ENCODE measurements around the gene PARD3.
"Not testable (repeated sequence)": the region's sequence is repeated elsewhere in the genome, so short reads cannot be mapped to it uniquely, and the experiment has no call there.

Gene PARD3

GRCh38 chr10:34798654-34799053 is 16.4 kb downstream of the PARD3 start:
- no peak for DNase-seq

- no peak for DNase-seq
Measured at GRCh38 chr10:34797155-34797554, 17.9 kb downstream of the PARD3 start.

- no peak for DNase-seq
Measured at GRCh38 chr10:34796133-34796532, 19.0 kb downstream of the PARD3 start.

- no peak for DNase-seq
Measured at GRCh38 chr10:34795334-34795733, 19.8 kb downstream of the PARD3 start.

- DNase-seq: no peak
Measured at GRCh38 chr10:34794835-34795234, 20.3 kb downstream of the PARD3 start.

GRCh38 chr10:34793581-34793980 is 21.5 kb downstream of the PARD3 start:
- not testable (repeated sequence) for DNase-seq

GRCh38 chr10:34792881-34793280 is 22.2 kb downstream of the PARD3 start:
- DNase-seq: no peak

GRCh38 chr10:34791947-34792346 is 23.1 kb downstream of the PARD3 start:
- DNase-seq: no peak

- no peak for DNase-seq
Measured at GRCh38 chr10:34791228-34791627, 23.9 kb downstream of the PARD3 start.

- DNase-seq: no peak
Measured at GRCh38 chr10:34789966-34790506, 25.1 kb downstream of the PARD3 start.

- no peak for DNase-seq
Measured at GRCh38 chr10:34786464-34786863, 28.6 kb downstream of the PARD3 start.

- DNase-seq: no peak
Measured at GRCh38 chr10:34781711-34782110, 33.4 kb downstream of the PARD3 start.

GRCh38 chr10:34780818-34781380 is 34.2 kb downstream of the PARD3 start:
- DNase-seq: peak; percentile 65

- DNase-seq: no peak
Measured at GRCh38 chr10:34778237-34778636, 36.9 kb downstream of the PARD3 start.

GRCh38 chr10:34776090-34776690 is 38.9 kb downstream of the PARD3 start:
- DNase-seq: no peak

GRCh38 chr10:34775044-34775637 is 40.0 kb downstream of the PARD3 start:
- DNase-seq: no peak

- no peak for DNase-seq
Measured at GRCh38 chr10:34773636-34774630, 41.2 kb downstream of the PARD3 start.

- no peak for DNase-seq
Measured at GRCh38 chr10:34771525-34771924, 43.6 kb downstream of the PARD3 start.

- DNase-seq: no peak
Measured at GRCh38 chr10:34771106-34771505, 44.0 kb downstream of the PARD3 start.

- no peak for DNase-seq
Measured at GRCh38 chr10:34769899-34770298, 45.2 kb downstream of the PARD3 start.

- no peak for DNase-seq
Measured at GRCh38 chr10:34768972-34769330, 46.1 kb downstream of the PARD3 start.

- no peak for DNase-seq
Measured at GRCh38 chr10:34768261-34768971, 46.7 kb downstream of the PARD3 start.

Measured in right kidney (tissue), 1 donor.